HG03025 (cell line): ENCODE measurements around the gene JPH3.

Experiments used
- ATAC-seq: cut with Tn5 transposase; IDR thresholded peaks from one replicate; pipeline ENCODE4 v1.9.1; 2021; ENCODE audit warnings: mild to moderate bottlenecking, moderate library complexity; ENCODE audit not compliant: unreplicated experiment, low FRiP score

JPH3 gene

GRCh38 chr16:87622756-87623319 is 20.5 kb downstream of the JPH3 start:
- ATAC-seq: no peak

GRCh38 chr16:87625241-87625797 is 23.0 kb downstream of the JPH3 start:
- ATAC-seq: no peak

- no peak for ATAC-seq
Observed at GRCh38 chr16:87626401-87626800, 24.1 kb downstream of the JPH3 start.

- ATAC-seq: no peak
Observed at GRCh38 chr16:87626905-87627304, 24.6 kb downstream of the JPH3 start.

- no peak for ATAC-seq
Observed at GRCh38 chr16:87627542-87628245, 25.4 kb downstream of the JPH3 start.

- no peak for ATAC-seq
Observed at GRCh38 chr16:87628246-87628923, 26.1 kb downstream of the JPH3 start.

GRCh38 chr16:87628940-87629339 is 26.6 kb downstream of the JPH3 start:
- no peak for ATAC-seq

- no peak for ATAC-seq
Observed at GRCh38 chr16:87631067-87631466, 28.8 kb downstream of the JPH3 start.

- ATAC-seq: no peak
Observed at GRCh38 chr16:87634411-87634810, 32.1 kb downstream of the JPH3 start.

- ATAC-seq: no peak
Observed at GRCh38 chr16:87635541-87636049, 33.3 kb downstream of the JPH3 start.

- ATAC-seq: no peak
Observed at GRCh38 chr16:87636050-87636684, 33.9 kb downstream of the JPH3 start.

GRCh38 chr16:87636741-87637140 is 34.4 kb downstream of the JPH3 start:
- ATAC-seq: no peak

GRCh38 chr16:87637357-87637756 is 35.0 kb downstream of the JPH3 start:
- no peak for ATAC-seq

- no peak for ATAC-seq
Observed at GRCh38 chr16:87638736-87639135, 36.4 kb downstream of the JPH3 start.

GRCh38 chr16:87641721-87642120 is 39.4 kb downstream of the JPH3 start:
- no peak for ATAC-seq

GRCh38 chr16:87642491-87642890 is 40.2 kb downstream of the JPH3 start:
- ATAC-seq: no peak

GRCh38 chr16:87644186-87644585 is 41.9 kb downstream of the JPH3 start:
- ATAC-seq: no peak

GRCh38 chr16:87644596-87644995 is 42.3 kb downstream of the JPH3 start:
- no peak for ATAC-seq

GRCh38 chr16:87645802-87646201 is 43.5 kb downstream of the JPH3 start:
- no peak for ATAC-seq

GRCh38 chr16:87647431-87648185 is 45.3 kb downstream of the JPH3 start:
- no peak for ATAC-seq
